ENCODE results near the gene ADARB2.

- no peak for TF ChIP-seq CTCF (IDR thresholded peaks at IDR 0.05)
- TF ChIP-seq POLR2A (IDR thresholded peaks at IDR 0.05) = no peak
- no peak for TF ChIP-seq EP300 (IDR thresholded peaks at IDR 0.05)
These were observed 403.3 kb downstream of the ADARB2 start for GRCh38 chr10:1333981-1334380.
